HG02763 (cell line): Measurements from ENCODE around the gene EFCAB11.

Experiments
- ATAC-seq: cut with Tn5 transposase; IDR thresholded peaks from one replicate; pipeline ENCODE4 v1.9.1; 2021; ENCODE audit warnings: mild to moderate bottlenecking, moderate library complexity; ENCODE audit not compliant: unreplicated experiment

Gene EFCAB11

DNA sequence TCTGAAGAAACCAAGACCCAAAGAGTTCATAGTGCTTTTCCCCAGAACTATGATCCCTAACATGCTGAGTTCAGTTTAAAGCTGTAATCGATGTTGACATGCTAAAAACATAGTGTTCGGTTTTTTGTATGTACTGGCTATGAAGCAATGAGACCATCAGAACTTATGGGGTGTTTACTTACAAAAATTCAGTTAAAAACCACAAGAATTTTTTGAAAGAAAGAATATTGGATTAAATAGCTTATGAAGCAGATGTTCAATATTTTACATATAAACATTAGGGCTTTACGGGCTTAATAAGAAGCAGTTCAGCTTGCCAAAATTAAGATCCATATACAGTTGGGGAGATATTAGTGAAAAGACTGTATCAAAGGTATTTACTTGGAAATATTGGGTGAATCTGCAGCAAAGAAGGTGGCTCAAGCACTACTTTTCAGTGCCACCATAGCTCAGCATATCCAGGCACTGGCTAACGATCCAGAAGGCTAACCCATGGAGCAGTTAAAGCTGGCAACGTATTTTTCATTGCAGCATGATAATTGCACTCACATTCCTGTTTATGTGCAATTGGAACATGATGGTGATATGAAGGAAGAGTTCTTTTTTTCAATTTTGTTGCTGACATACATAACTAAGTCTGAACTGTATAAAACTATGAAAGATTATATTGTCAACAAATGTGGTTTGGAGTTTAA lies 125.9 kb downstream of the EFCAB11 start:
- ATAC-seq, result no peak

DNA sequence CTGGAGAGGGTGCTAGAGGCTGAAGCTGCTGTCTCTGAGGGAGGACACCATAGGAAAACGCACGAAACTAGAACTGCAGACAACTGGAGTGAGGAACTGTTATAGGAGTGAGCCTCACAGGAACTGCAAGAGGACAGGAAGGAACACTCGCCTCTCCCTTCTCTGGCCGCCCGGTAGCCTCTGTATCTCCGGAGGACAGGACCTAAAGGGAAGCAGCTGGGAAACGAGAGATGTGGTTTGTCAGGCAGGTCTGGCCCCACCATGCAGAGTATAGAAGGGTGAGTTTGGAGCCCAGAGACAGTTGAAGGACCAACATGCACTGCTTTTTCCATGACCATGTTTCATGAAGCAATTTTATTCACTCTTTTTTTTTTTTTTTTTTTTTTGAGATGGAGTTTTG lies 127.3 kb downstream of the EFCAB11 start:
- ATAC-seq, result no peak

DNA sequence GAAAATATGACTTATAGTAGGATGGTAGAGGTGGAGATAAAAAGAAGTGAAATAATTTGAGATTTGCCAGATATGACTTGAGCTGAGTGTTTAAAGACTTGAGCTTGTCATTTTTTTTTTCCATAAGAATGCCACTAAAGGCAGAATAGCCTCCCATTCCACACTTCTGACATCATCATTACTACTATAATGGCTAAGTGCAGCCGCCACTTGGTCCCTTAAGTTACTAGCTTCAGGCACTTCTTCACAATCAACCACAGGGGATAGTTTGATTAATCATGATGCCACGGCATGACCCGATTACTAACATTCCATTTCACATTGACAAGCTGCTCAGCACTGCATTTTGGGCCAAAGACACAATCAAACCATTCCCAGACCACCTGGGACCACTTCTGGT lies 127.9 kb downstream of the EFCAB11 start:
- no peak for ATAC-seq

DNA sequence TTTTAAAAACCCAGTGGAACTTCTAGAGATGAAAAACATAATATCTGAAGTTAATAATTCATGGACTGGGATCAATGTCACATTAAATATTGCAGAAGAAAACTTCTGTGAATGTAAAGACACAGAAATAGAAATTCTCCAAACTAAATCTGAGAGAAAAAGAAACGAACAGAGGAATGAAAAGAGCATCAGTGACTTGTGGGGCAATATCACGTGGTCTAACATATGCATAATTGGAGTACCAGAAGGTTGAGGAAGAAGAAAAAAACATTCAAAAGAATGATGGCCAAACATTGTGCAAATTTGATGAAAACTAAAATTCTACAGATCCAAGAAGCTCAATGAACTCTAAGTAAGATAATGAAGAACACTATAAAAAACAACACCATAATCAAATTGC lies 130.8 kb downstream of the EFCAB11 start:
- no peak for ATAC-seq

DNA sequence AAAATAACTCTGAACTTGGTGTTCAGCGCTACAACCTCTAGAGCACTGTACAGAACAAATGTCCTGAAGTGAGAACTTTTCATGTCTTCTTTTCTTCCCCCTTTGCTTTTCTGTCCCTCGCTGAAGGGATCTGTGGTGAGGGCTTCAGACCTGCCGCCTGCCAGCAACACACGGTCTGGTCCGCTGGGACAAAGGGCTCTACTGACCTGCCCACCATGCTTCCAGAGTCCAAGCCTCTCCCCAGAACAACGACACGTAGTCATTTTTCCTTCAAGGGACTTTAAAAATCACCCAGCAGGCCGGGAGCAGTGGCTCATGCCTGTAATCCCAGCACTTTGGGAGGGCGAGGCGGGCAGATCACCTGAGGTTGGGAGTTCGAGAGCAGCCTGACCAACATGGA lies 140.4 kb downstream of the EFCAB11 start:
- no peak for ATAC-seq

DNA sequence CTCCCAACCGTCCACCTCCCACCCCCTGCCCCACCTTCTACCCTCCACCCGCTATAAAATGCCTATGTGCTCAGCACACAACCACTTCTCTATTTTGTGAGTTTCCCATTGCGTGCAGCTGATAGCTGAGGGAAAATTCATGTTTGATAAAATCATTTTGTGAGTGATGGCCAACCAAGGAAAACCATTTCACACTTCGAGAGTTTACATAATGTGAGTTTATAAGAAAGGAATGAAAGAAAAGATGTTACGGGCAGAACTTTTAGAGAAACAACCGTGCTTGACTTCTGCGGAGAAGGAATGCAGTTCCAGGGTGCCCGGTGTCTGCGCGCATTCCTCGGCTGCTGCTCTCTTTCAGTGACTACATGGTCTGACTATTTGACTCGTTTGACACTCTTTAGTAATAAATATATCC lies 140.9 kb downstream of the EFCAB11 start:
- no peak for ATAC-seq

DNA sequence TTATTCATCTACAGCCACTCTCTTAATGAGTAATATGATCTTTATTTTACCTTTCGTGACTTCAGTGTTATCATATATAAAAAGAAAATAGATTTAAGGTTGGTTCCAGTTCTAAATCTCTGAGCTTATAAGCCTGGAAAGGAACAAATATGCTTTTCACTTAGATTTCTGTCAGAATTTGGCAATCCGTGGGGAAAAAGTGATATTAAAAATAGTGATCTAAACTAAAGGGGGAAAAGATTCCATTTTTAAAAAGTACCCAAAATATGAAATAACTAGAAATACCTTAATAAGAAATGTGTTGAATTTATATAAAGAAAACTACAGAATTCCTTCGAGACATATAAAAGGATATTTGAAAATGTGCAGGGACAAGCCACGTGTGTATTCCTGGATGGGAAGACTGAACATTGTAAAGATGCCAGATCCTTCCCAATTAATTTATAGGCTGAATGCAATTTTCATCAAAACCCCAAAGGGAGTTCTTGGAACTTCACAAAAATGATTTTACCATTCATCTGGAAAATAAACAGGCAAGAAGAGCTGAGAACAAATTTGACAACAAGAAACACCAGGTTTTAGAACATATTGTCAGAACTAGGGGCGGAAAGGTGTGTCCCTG lies 142.5 kb downstream of the EFCAB11 start:
- ATAC-seq, result no peak

DNA sequence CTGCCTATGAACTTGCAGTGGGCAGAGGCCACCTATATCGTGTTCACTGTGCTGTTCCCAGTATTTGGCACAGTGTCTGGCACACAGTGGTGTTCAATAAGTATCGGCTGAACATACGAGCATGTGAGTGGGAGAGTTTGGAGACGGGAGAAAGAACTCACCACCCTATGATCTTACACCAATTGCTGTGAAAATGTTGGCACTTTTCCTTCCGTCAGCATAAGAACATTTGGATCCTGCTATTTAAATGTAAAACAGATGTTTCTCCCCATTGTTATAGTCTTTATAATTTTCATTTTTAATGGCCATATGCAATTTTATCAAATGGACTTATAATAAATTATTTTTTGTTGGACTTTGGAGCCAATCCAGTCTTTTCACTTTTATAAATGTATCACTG lies 144.4 kb downstream of the EFCAB11 start:
- no peak for ATAC-seq

DNA sequence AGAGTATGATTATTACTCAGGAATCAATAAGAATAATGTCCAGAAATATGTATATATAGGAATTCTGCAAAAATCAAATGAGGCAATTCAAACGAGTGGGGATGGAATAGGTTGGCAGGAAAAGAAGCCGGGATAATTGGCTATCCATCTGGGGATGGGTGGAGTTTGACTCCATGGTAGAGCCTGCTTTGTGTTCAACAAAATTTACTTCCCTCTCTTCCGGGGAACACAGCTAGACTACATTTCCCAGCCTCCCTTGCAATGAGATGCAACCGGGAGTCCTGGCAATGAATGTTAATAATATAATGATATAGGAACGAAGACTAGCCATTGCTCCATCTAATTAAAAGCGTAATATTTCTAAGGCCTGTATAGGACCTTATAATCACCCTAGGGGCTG lies 146.6 kb downstream of the EFCAB11 start:
- no peak for ATAC-seq

DNA sequence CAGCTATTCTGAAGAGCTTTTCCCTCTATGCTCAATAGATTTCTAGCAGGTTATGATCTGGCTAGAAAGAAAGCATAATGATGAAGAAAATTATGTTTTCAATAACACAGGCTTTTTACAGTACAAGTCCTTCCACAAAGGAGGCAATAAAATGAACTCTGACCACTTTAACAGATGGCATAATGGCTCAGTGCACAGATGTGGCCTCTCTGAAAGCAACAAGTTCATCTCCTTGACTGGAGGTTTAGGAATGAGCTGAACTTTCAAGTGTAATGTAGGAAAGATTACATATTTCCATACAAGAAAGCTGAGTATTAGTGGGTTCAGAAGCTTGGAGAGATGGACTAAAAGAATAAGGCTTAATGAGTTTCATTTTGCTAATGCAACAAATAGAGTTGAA lies 147.4 kb downstream of the EFCAB11 start:
- ATAC-seq, result no peak

DNA sequence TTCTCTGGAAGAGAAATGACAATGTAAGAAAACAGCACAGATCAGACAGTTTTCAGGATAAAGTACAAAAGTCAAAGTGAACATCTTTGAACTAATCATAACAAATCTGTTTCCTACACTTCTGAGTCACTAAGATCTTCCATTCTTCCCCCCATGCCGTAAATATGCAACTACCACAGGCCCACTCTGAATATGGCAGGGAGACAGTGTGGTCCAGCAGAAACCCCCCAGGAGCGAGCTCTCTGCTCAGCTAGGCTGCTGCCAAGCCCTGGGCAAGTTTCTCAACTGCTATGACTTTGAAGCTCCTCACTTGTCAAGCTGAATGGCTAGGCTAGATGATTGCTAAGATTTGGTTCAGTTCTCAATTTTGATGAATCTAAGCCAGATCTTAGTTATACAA lies 148.1 kb downstream of the EFCAB11 start:
- ATAC-seq, result no peak

DNA sequence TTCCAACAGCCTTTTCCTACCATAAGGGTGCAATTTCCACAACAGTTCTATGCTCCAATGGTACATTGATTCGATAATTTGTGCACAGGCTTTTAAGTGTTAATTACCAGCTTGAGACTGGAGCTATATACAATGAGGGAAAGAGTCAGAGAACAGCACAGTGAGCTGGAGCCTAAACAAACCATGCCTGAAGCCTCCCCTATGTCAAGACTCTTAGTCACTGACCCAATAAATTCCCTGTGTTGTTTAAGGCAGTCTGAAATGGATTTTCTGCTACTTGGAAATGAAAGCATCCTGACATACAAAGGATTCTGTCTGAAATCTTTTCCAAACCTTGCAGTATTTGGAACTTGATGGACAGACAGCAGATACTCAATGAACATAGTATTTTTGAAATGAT lies 149.0 kb downstream of the EFCAB11 start:
- no peak for ATAC-seq

DNA sequence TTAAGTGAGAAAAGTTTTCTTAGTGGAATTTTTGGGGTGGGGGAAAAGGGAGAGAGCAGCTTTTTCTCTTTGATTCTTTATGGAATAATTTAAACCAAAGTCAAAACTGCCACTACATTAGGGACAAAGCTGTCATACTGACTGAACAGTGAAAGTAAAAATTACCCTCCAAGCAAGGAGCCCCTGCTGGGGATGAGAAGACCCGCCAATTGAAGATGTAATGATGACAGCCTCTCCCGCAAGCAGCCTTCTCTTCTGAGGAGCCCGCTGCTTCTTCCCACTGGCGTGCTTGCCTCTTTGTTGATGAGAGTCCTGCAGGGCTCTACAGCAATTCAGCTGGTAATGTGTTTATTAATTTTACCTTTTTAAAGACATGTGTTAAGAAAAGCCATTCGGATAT lies 151.0 kb downstream of the EFCAB11 start:
- ATAC-seq, result no peak

DNA sequence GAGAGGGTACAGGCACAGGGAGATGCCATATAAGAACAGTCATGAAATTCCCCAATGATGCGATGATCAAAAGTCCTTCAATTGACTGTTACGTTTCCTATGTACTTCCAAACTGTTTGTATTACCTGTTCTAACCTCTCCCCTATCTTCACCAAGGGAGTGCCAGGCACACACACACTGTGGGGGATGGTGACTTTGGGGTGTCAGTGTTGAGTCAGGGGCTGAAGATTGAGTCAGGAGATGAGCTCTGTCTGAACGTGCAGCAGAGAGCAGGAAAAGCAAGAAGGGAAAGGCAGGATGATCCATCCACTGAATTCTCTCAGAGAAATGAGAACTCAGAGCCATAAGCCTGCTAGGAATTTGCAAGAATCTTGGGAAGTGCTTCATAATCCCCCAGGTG lies 153.4 kb downstream of the EFCAB11 start:
- ATAC-seq, result no peak

DNA sequence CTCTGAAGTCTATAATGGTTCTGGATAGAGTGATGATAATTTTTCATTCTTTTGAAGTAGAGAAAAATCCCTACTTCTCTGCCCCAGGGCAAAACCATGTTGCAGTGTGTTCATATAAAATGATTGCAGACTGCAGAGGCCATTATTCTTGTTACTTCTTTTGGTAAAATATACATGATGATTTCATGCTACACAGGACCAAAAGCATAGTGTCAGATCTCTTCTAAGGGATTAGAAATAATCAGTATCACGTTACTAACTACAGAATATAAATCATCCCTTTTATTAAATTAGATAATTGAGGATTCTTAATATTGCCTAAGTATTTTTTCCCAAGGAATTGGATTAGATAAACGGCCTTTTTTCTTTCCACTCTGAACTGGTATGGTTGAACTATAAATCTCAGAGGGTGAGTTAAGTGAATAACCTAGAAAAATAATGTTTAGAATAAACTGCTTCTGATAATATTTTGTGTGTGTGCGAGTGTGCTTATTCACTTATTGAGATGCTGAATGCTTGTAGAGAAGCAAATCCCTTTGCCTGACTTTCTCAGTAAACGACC lies 156.2 kb downstream of the EFCAB11 start:
- no peak for ATAC-seq

DNA sequence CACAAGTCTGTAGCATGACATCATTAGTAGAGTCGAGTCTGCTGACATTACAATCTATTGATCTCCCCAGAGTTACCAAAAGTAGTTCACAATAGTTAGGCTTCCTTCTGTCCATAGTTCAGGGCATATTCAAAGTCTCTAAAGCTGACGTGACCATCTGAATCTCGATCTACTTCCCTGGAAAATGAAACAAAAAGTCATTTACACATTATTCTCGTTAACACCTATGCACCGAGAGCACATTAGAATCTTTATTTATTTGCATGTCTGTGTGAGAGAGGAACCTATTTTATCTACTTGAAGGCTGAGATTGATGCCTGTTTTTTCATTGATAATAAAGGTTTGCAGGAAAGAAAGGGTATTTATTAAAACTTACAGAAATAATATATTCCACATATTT lies 157.4 kb downstream of the EFCAB11 start:
- no peak for ATAC-seq

DNA sequence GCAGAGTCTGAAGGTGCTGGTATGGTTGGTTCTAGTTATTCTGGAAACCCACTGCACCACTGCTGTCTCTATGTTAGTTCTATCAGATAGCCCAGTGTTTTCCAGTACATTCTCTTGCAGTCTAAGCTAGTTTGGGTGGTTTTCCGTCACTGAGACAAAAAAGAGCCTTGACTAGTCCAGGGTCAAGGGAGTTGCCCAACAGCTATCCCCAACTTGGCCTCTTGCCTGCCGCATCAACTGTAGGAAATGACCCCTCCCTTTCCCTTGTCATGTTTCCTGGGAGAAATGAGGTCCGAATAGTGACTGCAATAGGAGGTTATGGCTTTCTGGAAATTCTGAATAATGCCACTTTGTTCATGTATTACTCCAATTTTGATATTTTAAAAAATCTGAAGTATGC lies 160.4 kb downstream of the EFCAB11 start:
- ATAC-seq, result no peak

DNA sequence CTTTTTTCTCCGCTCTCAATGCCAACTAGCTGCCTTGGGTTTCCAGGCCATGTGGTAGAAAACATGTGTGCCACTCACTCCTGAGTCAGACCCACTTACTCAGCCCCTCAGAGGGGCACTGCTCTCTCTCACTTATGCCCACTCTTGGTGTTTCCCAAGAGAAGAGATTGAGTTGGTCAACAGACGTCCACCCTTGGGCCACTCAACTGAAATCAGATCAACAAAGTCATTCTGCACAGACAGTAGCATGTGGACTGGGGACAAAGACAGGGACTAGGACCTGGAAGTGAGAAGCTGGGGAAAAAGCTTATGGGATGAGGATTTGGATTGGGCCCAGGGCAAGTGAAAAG lies 161.2 kb downstream of the EFCAB11 start:
- no peak for ATAC-seq

DNA sequence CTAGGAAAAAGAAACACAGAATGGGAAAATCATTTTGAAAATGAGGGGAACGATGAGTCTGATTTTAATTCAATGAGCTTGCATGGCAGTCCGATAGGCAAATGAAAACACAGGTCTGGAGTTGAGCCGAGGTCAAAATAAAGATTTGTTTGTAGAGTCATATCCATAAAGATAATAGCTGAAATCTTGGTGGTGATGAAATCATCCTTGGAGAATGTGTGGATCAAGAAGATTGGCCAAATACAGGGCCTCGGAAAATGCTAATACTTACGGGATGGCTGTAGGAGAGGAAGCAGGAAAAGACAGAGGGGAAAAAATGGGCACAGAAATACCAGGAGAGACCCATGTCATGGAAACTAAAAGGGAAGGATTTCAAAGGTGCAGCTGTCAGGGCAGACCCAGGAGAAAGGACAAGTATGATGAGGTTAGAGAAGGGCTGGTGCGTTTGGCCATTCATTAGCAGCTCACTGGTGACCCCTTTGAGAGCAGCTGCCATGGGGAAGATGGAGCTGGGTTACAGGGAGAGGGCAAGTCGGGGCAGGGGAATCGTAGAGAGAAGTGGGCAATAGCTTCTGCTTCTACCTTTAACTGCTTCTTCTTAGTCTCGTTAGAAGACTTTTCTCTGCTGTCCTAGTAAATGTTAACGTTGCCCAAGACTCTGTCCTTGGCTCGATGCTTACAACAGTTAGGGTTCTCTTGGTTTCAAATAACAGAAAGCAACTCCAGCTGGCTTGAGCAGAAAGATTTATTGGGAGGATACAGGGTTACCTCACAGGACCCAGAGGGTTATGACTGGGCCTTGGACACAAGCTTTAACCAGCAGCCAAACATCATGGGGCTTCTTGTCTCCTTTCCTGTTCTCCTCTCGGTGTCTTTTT lies 161.8 kb downstream of the EFCAB11 start:
- ATAC-seq, result no peak

DNA sequence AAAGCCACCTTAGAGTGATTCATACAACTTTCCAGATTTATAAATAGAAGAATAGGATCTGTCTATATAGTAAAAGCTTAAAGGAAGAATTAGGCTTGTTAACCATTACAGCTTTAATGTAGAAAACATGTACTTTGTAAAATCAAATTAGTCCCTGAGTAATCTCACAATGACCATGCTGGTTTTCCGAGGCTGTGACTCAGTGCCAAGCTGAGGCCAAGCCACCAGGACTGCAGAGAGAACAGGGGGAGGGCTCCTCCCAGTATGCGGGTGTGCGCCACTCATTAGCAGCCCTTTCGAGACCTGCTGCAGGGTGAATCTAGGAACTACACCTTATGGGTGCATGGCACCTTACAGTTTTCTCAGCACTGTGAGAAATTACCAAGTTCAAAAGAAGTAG lies 167.0 kb downstream of the EFCAB11 start:
- no peak for ATAC-seq

DNA sequence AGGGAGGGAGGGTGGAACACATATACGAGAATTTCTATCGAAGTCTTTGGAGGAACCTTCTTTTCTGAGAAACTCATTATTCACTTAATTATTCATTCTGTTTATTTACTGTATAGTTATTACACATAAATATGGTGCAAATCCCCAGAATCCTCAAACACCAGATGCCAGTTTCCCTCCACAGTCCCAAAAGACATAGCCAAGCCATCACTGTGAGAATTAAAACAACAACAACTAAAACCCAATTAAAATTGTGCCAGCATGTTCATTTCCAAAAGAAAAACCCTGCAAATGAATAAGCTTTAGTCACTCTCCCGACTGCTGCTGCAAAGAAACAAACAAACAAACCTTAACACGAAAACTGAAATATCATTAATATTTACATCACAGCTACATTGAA lies 173.5 kb downstream of the EFCAB11 start:
- ATAC-seq, result no peak

DNA sequence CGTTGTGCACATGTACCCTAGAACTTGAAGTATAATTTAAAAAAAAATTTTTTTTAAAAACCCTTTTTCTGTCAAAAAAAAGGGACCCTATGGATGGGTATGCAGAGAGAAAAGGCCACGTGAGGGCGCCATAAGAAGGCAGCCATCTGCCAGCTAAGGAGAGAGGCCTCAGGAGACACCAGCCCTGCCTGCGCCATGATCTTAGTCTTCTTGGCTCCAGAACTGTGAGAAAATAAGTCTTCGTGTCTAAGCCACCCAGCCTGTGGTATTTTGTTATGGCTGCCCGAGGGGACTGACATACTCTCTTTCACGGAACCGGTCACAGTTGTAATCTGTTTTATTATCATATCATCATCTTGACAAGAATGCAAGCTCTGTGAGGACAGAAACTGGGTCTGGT lies 174.8 kb downstream of the EFCAB11 start:
- ATAC-seq, result no peak
